NCI-H2107 treated with DMSO at 0.1 percent for 48 hours (cell line): ENCODE data around the gene ACAD11.
A peak's percentile ranks its signal among the peaks of the same experiment; 100 is the strongest.
"Not testable (repeated sequence)": the region's sequence is repeated elsewhere in the genome, so short reads cannot be mapped to it uniquely, and the experiment has no call there.

Experiments
- DNase-seq: peaks from one replicate; lab custom pipeline; 2025; ENCODE audit not compliant: unreplicated experiment; lab: John Stamatoyannopoulos, UW

ACAD11 gene

DNA sequence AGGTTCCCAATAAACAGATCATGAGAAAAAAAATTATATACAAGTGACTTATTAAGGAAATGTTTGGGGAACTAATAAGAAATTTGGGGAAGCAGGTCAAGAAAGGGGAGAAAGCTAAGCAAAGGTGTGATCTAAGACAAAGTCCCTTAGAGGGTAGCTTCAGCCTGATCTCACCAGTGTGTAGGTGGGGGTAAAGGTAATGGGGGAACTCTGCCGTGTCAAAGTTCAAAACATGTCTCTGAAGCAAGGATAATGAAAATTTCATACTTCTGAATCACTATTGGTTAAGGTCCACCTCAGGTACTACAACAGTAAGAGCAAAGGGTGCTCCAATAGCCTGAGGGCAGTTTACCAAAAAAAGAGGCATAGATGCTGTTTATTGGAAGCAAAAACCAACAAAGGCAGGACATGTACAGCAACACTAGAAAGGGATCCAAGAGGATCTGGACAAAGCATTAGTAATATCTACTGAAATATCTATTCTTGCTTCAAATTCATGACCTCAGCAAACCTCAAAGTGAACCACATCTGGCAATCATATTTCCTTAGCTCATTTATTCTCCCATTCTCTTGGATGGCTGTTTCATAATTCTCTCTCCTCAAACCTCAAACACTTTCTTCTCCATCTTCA lies 6.9 kb downstream of the ACAD11 start:
- no peak for DNase-seq

DNA sequence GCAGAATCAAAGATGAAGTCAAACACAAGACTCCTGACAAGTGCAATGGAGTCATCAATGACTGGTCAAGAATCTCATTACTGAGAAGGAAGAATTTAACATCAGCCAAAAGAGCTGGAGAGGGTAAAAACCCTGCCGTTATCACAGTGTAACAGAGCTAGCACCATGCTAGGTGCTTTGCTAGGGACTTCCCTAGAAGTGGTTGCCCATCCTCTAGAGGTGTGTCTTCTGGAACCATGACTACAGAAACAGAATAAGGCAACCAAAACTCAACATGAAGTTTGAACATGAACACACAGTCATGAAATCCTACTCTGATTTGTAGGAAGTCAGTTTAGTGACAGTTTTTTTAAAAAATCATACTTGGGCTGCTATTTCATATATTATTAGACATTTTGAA lies 9.5 kb downstream of the ACAD11 start:
- DNase-seq, result no peak

DNA sequence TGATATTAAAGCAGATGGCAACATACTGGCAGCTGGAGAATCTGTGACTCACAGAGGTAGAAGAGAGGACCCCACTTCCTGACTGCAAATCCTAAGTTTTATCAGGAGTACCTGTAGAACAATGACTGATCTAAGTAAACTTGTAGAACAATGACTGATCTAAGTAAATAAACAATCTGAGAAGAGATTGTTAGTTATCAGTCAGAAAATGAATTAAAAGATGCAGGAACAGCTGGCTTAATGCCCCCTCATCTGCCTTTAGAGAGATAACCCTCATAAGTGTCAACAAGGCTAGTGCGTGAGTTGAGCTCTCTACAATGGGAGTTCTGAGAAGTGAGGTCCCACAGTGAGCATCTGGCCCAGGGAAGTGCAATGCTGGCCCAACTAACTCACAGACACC lies 14.6 kb downstream of the ACAD11 start:
- DNase-seq, result no peak

- no peak for DNase-seq
Measured at GRCh38 chr3:132643366-132643765, 16.2 kb downstream of the ACAD11 start.

DNA sequence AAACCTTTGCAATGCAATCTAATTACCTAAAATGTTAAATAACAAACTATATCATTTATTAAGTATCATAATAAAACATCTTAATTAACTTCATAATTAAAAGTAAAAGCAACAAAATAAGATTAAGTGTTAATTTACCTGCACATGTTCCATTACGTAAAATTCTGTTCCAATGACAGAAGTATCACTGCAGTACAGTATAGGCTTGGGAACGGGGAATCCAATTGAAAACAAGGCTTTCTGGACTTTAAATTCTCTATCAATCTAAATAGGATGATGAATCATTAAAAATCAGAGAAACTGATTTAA lies 17.1 kb downstream of the ACAD11 start:
- no peak for DNase-seq

DNA sequence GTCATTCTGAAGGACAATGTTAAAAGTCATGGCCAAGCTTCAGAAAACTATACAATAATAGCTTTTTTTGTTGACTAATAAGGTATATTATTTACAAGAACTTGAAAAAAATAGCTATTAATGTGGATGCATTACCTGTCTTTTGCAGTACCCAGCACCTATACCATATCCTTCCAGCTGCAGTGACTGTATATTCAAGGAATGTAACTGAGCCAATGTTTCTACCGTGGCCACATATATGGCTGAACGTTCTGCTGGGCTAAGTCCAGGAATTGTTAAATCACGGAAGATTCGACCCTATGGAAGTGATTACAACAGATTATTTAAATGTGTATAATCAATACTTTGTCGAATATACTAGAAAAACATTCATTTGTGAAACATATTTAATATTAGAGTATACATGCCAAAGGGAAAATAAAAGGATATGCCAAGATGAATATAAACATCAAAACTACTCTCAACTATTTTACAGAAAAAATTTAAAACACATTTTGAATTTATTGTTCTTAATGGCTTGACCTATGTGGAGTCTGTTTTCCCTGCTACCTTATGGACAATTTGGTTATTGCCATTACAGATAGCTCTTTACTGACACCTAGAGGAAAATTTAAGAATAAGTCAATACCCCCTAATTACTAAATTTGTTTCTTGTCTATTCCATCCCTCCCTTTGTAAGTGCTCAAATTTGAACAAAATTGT lies 17.6 kb downstream of the ACAD11 start:
- peak; percentile 70 for DNase-seq

- DNase-seq, result not testable (repeated sequence)
Measured at GRCh38 chr3:132641427-132641826, 18.2 kb downstream of the ACAD11 start.

- DNase-seq, result no peak
Measured at GRCh38 chr3:132638706-132639105, 20.9 kb downstream of the ACAD11 start.

DNA sequence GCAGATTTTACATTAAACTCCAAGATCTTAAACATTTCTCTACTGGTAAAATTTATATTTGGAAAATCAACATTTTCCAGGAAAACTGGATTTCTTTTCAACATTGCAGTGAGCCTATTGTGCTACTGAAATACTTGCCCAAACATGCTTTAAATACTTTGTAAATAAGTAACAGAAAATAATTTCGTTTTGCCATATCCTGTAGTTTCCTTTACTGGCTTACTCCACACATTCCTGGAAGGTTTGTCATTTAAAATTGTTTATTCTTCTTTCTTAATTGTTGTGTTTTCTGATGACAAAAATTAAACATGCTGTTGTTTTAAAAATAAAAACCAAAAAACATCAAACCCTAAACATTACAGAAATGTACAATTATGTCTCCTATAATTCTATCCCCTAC lies 22.0 kb downstream of the ACAD11 start:
- DNase-seq, result no peak

GRCh38 chr3:132635052-132635451 lies 24.6 kb downstream of the ACAD11 start:
- DNase-seq, result no peak

- DNase-seq, result no peak
Measured at GRCh38 chr3:132630612-132631011, 29.0 kb downstream of the ACAD11 start.

DNA sequence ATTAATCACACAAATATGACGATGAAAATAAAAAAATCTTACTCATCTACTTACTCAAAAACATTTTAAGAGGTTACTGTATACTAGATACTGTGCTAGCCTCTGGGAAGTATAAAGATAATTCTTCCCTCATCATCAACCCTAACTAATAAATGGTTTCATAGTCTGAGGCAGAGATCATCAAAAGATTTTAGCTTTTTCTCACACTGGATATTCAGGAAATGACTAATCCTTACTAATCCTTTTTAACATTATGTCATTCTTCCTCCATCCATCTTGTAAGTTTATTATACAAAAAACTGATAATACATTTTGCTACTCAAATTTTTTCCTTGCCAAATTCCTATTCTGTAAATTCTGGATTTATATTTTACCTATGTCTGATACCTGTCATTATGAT lies 29.7 kb downstream of the ACAD11 start:
- DNase-seq, result no peak

- no peak for DNase-seq
Measured at GRCh38 chr3:132628157-132628556, 31.5 kb downstream of the ACAD11 start.

GRCh38 chr3:132626955-132627354 lies 32.7 kb downstream of the ACAD11 start:
- no peak for DNase-seq

- no peak for DNase-seq
Measured at GRCh38 chr3:132625613-132626012, 34.0 kb downstream of the ACAD11 start.

GRCh38 chr3:132624790-132625189 lies 34.8 kb downstream of the ACAD11 start:
- no peak for DNase-seq

DNA sequence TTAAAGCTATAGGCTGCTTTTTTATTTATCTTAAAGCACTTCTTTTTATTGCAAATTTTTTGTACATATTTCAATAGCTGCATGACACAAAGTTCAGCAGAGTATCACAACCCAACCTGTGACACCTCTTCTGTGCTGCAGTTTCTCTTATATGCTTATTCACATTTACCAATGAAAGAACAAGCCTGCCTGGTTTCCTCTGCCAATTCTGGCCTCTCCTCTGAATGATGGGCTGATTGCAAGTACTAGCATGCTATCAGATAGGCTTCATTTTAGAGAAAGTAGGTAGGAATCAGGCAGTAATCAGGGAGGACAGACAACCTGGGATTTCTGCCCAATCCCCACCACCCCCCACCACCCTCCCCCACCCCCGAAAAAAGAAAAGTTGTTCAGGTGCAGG lies 36.0 kb downstream of the ACAD11 start:
- DNase-seq, result no peak

DNA sequence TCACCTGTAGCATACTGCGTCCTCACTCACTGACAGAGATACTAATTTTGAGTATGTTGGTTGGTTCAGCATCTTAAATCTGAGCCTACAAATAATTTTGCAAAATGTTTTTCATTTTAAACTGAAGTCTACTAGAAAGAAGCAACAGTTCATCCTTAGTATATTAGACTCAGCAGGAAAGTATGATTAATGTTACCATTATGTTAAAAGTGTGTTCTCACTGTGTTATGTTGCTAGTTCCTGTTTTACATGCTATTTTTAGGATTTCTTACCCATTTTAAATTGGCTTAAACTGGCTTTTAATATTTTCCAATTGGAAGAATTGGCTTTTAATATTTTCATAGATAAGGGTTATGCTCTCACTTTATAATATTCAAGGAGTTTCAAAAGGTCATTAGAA lies 36.8 kb downstream of the ACAD11 start:
- DNase-seq, result no peak

GRCh38 chr3:132622148-132622547 lies 37.5 kb downstream of the ACAD11 start:
- DNase-seq, result no peak

DNA sequence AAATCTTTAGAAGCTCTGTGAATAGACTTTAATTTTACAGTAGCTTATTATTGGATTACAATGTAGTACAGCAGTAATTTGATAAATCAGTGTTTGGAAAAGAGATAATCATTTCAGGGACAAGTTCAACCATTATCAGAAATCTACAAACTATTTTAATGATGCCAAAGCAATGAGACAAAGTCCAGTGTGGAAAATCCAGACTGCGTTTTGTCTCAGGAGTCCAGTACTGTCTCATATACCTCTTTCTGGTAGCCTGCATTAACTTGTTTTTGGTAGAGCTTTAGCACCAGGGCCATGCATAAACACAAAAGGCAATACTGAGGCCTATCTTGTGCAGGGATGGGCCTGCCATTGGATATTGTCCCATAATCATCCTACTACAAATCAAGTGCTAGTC lies 42.8 kb downstream of the ACAD11 start:
- DNase-seq, result no peak

- no peak for DNase-seq
Measured at GRCh38 chr3:132615881-132616280, 43.7 kb downstream of the ACAD11 start.

GRCh38 chr3:132615301-132615700 lies 44.3 kb downstream of the ACAD11 start:
- DNase-seq, result not testable (repeated sequence)

DNA sequence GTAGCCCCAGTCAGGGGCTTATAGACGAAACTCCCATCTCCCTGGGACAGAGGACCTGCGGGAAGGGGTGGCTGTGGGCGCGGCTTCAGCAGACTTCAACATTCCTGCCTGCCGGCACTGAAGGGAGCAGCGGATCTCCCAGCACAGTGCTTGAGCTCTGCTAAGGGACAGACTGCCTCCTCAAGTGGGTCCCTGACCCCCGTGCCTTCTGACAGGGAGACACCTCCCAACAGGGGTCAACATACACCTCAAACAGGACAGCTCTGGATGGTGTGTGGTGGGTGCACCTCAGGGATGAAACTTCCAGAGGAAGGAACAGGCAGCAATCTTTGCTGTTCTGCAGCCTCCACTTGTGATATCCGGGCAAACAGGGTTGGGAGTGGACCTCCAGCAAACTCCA lies 53.0 kb downstream of the ACAD11 start:
- not testable (repeated sequence) for DNase-seq
